ENCODE measurements around the gene HRAS. TPM values are rescaled to one million over a fixed set of nuclear protein-coding genes. Genes with fewer than 3 reads are reported as not detected.

The HRAS gene
- total and polyA plus RNA-seq, 2 donors (not counting 1 experiment from before 2014, with no cell fraction given) = 63.5 to 86.0 TPM

GRCh38 chr11:575996-576768 is 40.8 kb upstream of the HRAS start, which contains the start of gene PHRF1:
Gene PHRF1, plus strand, starts transcription at chr11:576470. Its CDS starts 5,043 bp downstream, at chr11:581513.
- Histone ChIP-seq H3K4me3 (ENCODE audit: control extremely low read depth in 1 of 5, extremely low read depth in 1 of 5, insufficient read depth in 1 of 5, low read depth in 2 of 5, low read length in 4 of 5) (peak within 1 kb of the TSS; percentile 65 to 95 (median 86)), H3K27me3 (replicated peaks in 1 of 4; ENCODE audit: control extremely low read depth in 1 of 4, control insufficient read depth in 3 of 4, insufficient read depth in 4 of 4, low read length in 3 of 4) (peaks cover 0 to 18% (median 8%) of the 10 kb centered on the region in 4 experiments), H2AFZ (ENCODE audit: insufficient read depth, low read depth, low read length, poor library complexity, severe bottlenecking) (peak within 1 kb of the TSS; percentile 95), H3K36me3 (replicated peaks in 1 of 2; ENCODE audit: control extremely low read depth in 1 of 2, control insufficient read depth in 1 of 2, extremely low read depth in 1 of 2, insufficient read depth in 2 of 2, low read length in 1 of 2) (peaks cover 1 to 3% of the 10 kb centered on the region in 2 experiments), H3K4me1 (ENCODE audit: control insufficient read depth in 2 of 2, insufficient read depth in 2 of 2, low read length in 2 of 2) (peaks cover 30 to 44% of the 10 kb centered on the region in 2 donors), H3K4me2 (replicated peaks; ENCODE audit: low read depth, low read length, poor library complexity, severe bottlenecking) (peak within 1 kb of the TSS; percentile 98), H3K9ac (ENCODE audit: low read length) (peak within 1 kb of the TSS; percentile 85), H3K79me2 (ENCODE audit: control insufficient read depth, insufficient read depth, low read length) (peaks cover 45% of the 10 kb centered on the region), H3K27ac (ENCODE audit: low read length in 2 of 2) (peak within 1 kb of the TSS; percentile 97 to 98), H3K9me3 (ENCODE audit: control extremely low read depth in 1 of 3, control insufficient read depth in 2 of 3, insufficient read depth in 1 of 3, low read length in 2 of 3) (peaks cover 0 to 3% (median 0%) of the 10 kb centered on the region in 3 donors), H4K20me1 (ENCODE audit: control insufficient read depth, insufficient read depth, low read length, poor library complexity, severe bottlenecking) (peaks cover 53% of the 10 kb centered on the region)
- Mint-ChIP-seq H3K9me3 (ENCODE audit: insufficient read depth) (no peaks in the 10 kb centered on the region), H3K4me3 (peak within 1 kb of the TSS; percentile 93), H3K27ac (peak within 1 kb of the TSS; percentile 99), H3K4me1 (peaks cover 44% of the 10 kb centered on the region), H3K27me3 (peaks cover 15% of the 10 kb centered on the region)
- under 1% methylated on average over 92 of the region's 99 CpGs for whole genome bisulfite sequencing (ENCODE audit: insufficient coverage)
- ATAC-seq (ENCODE audit: low read depth) (peak; percentile 87), DNase-seq (peak; percentile 98)
- intact Hi-C loops (cut with micrococcal nuclease) = loop anchor here (1.0 to 10.0 kb wide), 6 partner anchors 8 to 809 kb away; partner anchors contain the start of genes BRSK2, LMNTD2, LRRC56 and RASSF7
- CTCF ChIA-PET = interaction anchor here (0.6 to 2.3 kb wide), 11 partner anchors 8 to 243 kb away, joined by 3 to 5 read pairs (median 3); partner anchors contain the start of genes HRAS and LRRC56
- TF ChIP-seq, protein P1, sequence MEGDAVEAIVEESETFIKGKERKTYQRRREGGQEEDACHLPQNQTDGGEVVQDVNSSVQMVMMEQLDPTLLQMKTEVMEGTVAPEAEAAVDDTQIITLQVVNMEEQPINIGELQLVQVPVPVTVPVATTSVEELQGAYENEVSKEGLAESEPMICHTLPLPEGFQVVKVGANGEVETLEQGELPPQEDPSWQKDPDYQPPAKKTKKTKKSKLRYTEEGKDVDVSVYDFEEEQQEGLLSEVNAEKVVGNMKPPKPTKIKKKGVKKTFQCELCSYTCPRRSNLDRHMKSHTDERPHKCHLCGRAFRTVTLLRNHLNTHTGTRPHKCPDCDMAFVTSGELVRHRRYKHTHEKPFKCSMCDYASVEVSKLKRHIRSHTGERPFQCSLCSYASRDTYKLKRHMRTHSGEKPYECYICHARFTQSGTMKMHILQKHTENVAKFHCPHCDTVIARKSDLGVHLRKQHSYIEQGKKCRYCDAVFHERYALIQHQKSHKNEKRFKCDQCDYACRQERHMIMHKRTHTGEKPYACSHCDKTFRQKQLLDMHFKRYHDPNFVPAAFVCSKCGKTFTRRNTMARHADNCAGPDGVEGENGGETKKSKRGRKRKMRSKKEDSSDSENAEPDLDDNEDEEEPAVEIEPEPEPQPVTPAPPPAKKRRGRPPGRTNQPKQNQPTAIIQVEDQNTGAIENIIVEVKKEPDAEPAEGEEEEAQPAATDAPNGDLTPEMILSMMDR (IDR thresholded peaks at IDR 0.05) = no peak
- TF ChIP-seq EZH2 (IDR thresholded peaks at IDR 0.05; ENCODE audit: borderline replicate concordance, insufficient read depth, low read depth, low read length, poor library complexity, severe bottlenecking) = no peak
- POLR2A ChIA-PET = interaction anchor here (0.6 to 1.9 kb wide), 13 partner anchors 10 to 307 kb away, joined by 3 to 26 read pairs (median 5); partner anchors contain the start of genes DEAF1, HRAS, IRF7 and LRRC56

Measured in B cell (primary cell).